H1 (cell line): ENCODE results near the gene NPFFR1. TPM values are rescaled to one million over a fixed set of nuclear protein-coding genes. Genes with fewer than 3 reads are reported as not detected.

ENCODE experiments used
- BCL11A ChIP-seq, 2 experiments: IDR thresholded peaks; one replicate each; pipeline ENCODE4 v1.6.1; 2011; ENCODE audit warnings: low read depth in 2 of 2, low read length in 2 of 2, mild to moderate bottlenecking in 2 of 2
- NANOG ChIP-seq: IDR thresholded peaks from 2 replicates; pipeline ENCODE4 v1.6.1; 2011; ENCODE audit warnings: low read length, low read depth, mild to moderate bottlenecking, inconsistent platforms; ENCODE audit not compliant: insufficient read depth, poor library complexity, severe bottlenecking
- POLR2A ChIP-seq, 2 experiments: IDR thresholded peaks; 1 replicate in 1 of 2; 2 replicates in 1 of 2; pipeline ENCODE4 v1.6.1; 2011; ENCODE audit warnings: low read depth in 2 of 2, low read length in 2 of 2, mild to moderate bottlenecking in 2 of 2; ENCODE audit errors: control extremely low read depth in 1 of 2
- RFX5 ChIP-seq: IDR thresholded peaks from 2 replicates; pipeline ENCODE4 v1.6.1; 2011; ENCODE audit warnings: low read depth, low read length, improper control_type of control experiment, borderline replicate concordance
- SIN3A ChIP-seq, 2 experiments: IDR thresholded peaks in 1 of 2; conservative IDR thresholded peaks in 1 of 2; 2 replicates each; pipeline ENCODE4 v1.6.1; 2011 to 2012; ENCODE audit warnings: low read length in 2 of 2, improper control_type of control experiment in 1 of 2, low read depth in 1 of 2, mild to moderate bottlenecking in 1 of 2
- TAF7 ChIP-seq: optimal IDR thresholded peaks from 2 replicates; pipeline ENCODE3; 2011; ENCODE audit warnings: low read depth, mild to moderate bottlenecking, inconsistent platforms, low read length, moderate library complexity, borderline replicate concordance
- polyA plus RNA-seq, 7 experiments: library from polyadenylated mRNA; depleted of rRNA in 3 of 7; stranded (reverse) in 5 of 7; unstranded in 2 of 7; fragments of >200 nt in 5 of 7; fragments of 200-250 nt in 2 of 7; gene quantifications; 1 replicate in 5 of 7; 2 replicates in 1 of 7; 4 replicates in 1 of 7; pipeline versions ENCODE4 v1.2.1 to v1.2.3, GENCODE V29; 2011 to 2013; ENCODE audit warnings: missing spikeins in 2 of 7, mixed read lengths in 2 of 7
- total RNA-seq: library from RNA; stranded (reverse); fragmentation: NEBNext Ultra II Directional; extraction: Animal tissue kit (Norgen Biotek cat#: 25700); gene quantifications from 2 replicates; pipeline ENCODE4 v1.2.1, GENCODE V29; 2021

The NPFFR1 gene
- total and polyA plus RNA-seq, 2 of the 8 experiments (the other 6 are each of a cell fraction or from before 2014, with no cell fraction given): 0.02 to 0.06 TPM

- TF ChIP-seq SIN3A (conservative IDR thresholded peaks at IDR 0.05 in 1 of 2, IDR thresholded peaks at IDR 0.05 in 1 of 2; ENCODE audit: low read depth in 1 of 2, low read length in 2 of 2) (no peak), RFX5 (no peak), BCL11A (IDR thresholded peaks at IDR 0.05; ENCODE audit: low read depth in 2 of 2, low read length in 2 of 2) (no peak), TAF7 (no peak), POLR2A (IDR thresholded peaks at IDR 0.05; ENCODE audit: control extremely low read depth in 1 of 2, low read depth in 2 of 2, low read length in 2 of 2) (no peak), NANOG (no peak)
These were observed 28.2 kb downstream of the NPFFR1 start (continued) for GRCh38 chr10:70255329-70256299.
